Stimulated activated CD4-positive, alpha-beta T cell treated with anti-CD3 and anti-CD28 coated beads, Interleukin-1b, Interleukin-23, amount 100 ng/mL, for 1 hour (primary cell): ENCODE measurements around the gene RAI1.

Experiments
- DNase-seq, 2 donors: peaks; one replicate each; pipeline ENCODE4 v3.0.0-alpha.2; 2020; ENCODE audit warnings: low read depth in 2 of 2

Gene RAI1

DNA sequence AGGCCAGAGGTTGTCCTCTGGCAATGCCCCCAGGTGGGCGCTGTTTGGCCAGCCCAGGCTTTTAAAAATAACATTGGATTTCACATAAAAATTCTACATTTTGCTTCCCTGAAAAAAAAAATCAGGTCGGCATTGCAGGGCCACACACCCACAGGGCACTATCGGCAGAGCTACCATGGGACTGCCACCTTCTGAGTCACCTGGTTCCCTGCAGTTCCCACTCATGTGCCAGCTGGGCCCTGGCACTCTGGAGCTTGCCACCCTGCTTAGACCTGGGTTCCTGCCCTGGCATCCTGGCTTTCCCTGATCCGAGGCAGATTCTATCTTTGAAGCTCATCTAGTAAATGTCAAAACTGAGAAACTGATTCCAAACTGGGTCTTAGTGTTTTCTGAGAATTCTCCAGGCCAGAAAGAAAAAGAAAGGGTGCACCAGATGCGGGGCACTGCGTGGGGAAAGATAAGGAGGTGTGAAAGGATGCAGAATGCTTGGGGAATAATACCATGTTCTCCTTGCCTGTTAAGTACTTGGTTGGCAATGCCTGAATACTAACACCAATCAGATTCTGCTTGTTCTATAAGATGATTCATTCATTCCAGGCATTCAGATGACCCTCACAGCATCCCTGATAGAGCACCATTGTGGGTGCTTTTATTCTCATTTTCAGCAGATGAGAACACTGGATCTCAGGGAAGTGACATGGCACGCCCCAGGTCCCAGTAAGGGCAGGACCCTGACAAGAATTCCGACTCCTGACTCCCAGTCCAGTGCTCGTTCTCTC is 51.8 kb downstream of the RAI1 start:
- DNase-seq, result no peak

DNA sequence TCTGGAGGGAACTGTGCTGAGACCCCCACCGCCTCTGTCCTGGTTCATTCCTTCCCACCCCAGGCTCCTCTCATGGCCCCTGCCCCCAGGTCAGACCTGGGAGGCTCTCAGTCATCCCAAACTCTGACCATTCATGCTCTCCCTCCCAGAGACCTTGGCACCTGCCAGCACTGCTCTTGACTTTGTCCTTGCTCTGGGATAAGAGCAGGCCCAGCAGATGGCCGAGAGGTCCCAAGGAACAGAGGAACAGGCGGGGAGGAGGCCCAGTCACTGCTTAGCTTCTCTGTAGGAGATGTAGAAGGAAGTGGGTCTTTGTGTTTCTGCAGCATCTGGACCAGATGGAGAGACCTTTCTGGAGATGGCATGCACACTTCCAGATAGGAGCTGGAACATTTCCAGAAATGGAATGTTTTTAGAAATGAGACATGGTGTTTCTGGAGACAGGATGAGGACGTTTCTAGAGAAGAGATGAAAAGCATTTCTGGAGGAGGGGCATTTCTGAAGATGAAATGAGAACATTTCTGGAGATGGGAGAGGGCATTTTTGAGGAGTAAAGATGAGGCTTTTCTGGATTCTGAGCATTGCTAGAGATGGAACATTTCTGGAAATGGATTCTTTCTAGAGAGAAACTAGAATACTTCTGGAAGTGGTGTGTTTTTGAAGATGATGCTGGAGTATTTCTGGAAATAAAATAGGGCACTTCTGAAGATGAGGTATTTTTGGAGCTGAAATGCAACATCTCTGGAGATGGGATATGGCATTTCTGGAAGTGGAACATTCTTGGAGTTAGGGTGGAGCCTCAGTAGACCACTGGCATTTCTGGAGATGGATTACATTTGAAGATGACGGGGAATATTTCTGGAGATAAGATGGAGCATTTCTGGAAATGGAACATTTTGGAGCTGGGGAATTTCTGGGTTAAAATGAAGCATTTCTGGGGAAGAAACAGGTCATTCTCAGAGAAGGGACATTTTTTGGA is 55.2 kb downstream of the RAI1 start:
- no peak for DNase-seq

- no peak for DNase-seq
Observed at GRCh38 chr17:17737961-17738894, 57.0 kb downstream of the RAI1 start.

DNA sequence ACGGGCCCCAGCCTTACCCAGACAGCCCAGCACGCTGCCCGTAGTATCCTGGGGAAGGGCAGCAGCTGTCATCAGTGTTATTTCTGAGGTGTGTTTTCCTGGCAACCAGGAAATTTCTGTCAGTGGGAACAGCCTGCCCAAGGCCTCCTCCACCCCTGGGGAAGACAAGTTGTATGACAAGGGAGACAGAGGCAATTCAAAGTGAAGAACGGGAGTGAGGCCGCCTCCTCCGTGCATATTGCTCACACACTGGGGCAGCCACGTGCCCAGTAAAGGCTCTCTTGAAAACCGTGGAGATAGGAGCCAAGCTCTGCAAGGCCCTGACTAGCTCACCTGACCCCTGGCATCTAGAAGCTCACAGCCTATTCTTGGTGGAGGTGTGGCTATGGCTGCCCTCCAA is 57.6 kb downstream of the RAI1 start:
- DNase-seq, result no peak

GRCh38 chr17:17739388-17740066 is 58.3 kb downstream of the RAI1 start:
- no peak for DNase-seq

DNA sequence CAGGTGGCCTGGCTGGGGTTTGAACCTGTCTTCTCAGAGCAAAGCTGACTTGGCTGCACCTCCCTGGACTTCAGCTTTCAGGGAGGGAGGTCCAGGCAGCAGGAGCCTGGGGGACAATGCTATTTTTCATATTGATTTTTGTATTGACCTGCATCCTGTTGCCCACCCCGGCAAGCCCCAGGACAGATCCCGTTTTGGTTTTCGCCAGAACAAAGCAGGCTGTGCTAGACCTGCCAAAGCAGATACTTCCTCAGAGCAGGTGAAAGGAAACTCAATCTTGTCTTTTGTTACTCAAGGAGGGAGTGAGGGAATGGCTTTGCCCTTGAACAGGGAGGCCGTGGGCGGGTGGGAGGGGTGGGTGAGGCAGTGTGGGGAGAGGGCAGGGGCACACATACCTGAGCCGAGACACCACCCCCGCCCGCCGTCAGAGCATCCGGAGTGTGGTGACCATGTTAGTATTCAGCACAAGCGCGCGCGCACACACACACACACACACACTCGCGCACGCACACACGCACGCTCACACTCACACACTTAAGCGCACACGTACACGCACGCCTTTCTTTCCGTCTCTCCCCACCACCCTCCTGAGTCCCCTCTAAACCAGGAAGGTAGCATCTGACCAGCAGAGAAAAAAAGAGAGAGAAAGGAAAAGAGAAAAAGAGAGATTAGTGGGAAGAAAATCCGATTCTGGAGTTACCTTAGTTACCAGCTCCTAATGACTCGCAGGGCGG is 59.5 kb downstream of the RAI1 start:
- no peak for DNase-seq

GRCh38 chr17:17741349-17742023 is 60.2 kb downstream of the RAI1 start:
- DNase-seq, result no peak

DNA sequence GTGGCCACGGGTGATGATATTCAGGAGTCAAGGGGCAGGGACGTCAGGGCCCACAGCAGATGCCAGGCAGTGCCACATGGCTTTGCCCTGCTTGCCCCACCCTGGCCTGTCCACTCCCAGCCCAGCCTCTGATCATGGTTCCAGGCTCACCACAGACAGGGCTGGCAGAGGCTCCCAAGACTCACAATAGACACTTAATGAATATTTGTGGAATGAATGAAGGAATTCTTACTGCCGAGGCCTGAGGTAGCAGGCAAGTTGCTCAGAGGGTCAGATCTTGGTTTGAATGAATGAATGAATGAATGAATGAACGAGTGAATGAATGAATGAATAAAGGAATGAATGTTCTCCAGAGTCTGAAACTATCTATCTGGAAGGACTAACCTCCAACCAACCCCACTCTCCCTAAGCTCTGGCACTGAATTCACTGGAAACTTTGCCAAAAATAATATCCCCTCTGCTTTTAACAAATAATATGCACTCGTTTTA is 60.9 kb downstream of the RAI1 start:
- no peak for DNase-seq

- no peak for DNase-seq
Observed at GRCh38 chr17:17742688-17743390, 61.6 kb downstream of the RAI1 start.

DNA sequence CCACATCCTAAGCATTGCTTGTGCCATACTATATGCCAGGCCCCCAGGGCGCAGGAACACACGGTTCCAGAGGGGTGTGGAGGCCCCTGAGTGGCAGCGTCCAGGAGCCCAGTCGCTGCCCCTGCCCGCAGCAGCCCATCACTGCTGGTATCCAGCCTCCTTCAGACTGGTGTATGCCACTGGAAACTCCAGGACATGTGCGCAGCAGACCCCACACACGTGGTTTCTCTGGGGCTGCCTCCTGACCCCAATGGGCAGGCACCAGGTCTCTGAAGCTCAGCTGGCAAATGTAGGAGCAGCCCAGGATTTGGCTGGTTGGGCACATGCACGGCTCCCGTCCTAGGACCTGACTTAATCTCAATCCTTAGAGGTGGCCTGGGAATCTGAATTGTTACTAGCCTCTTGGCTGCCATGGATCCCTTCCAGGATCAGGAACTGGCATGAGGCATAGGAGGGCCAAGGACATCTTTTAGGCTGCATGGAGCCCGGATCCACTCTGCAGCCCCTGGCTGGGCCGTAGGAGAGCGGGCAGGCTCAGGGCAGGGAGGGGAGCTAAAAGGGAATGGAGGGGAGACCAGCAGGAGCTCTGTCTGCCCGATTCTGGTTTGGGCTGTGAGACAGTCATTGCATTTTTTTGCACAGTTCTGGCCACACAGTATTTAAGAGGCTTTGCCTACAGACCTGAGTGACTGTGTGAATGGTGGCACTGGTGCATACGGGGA is 62.3 kb downstream of the RAI1 start:
- DNase-seq, result no peak

- no peak for DNase-seq
Observed at GRCh38 chr17:17744116-17744515, 62.9 kb downstream of the RAI1 start.

GRCh38 chr17:17745476-17746455 is 64.5 kb downstream of the RAI1 start:
- DNase-seq, result no peak

- DNase-seq, result no peak
Observed at GRCh38 chr17:17748179-17748578, 66.9 kb downstream of the RAI1 start.

DNA sequence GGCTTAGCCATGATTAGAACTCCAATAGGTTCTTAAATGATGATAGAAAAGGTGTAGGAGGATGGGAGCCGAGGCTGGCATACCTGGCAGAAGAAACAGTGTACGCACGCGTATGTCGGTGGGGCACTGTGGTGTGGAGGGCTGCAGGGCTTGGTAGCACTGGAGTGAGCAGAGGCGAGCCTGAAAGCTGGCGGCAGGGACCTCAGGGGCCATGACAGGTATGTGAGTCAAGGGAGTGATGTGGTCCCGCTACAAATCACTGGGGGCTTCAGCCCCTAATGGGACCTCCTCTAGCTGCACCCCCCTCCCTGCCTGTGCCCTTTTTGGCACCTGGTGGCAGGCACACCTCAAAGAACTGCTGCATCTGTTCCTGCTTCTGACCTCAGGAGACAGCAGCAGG is 67.3 kb downstream of the RAI1 start:
- DNase-seq, result no peak

GRCh38 chr17:17749025-17749772 is 67.9 kb downstream of the RAI1 start:
- no peak for DNase-seq

- no peak for DNase-seq
Observed at GRCh38 chr17:17749921-17750320, 68.7 kb downstream of the RAI1 start.
